Kidney epithelial cell (primary cell): ENCODE results near the gene TRERF1. TPM values are rescaled to one million over a fixed set of nuclear protein-coding genes. Genes with fewer than 3 reads are reported as not detected.

Experiments
- DNase-seq: peaks from one replicate; pipeline ENCODE4 v3.0.0-alpha.2; 2010; ENCODE audit warnings: low read depth
- H3K27me3 ChIP-seq: 2 replicates; pipeline ENCODE4 v1.6.0; 2011; ENCODE audit warnings: low read length; ENCODE audit not compliant: control insufficient read depth, insufficient read depth
- H3K36me3 ChIP-seq: 2 replicates; pipeline ENCODE4 v1.5.1; 2011; ENCODE audit warnings: low read length; ENCODE audit not compliant: control insufficient read depth, insufficient read depth
- H3K4me3 ChIP-seq: 2 replicates; pipeline ENCODE4 v1.5.1; 2011; ENCODE audit warnings: low read depth, mild to moderate bottlenecking, control low read depth, low read length
- total RNA-seq: library from RNA; depleted of rRNA; stranded (reverse); fragments of >200 nt; gene quantifications from 2 replicates; pipeline ENCODE4 v1.2.3, GENCODE V29; 2015
- TF ChIP-seq, protein P1 (sequence below): IDR thresholded peaks from 2 replicates; pipeline ENCODE4 v1.5.1; 2011; ENCODE audit warnings: mild to moderate bottlenecking, moderate library complexity, low read length, control low read depth, inconsistent platforms; ENCODE audit not compliant: insufficient read depth, poor library complexity, severe bottlenecking

TRERF1 gene
- total RNA-seq, 1 donor from 2014 or later = 1.4 TPM

GRCh38 chr6:42378536-42378935 lies 73.2 kb downstream of the TRERF1 start:
- H3K36me3 ChIP-seq = no peaks in the 10 kb centered on the region
- DNase-seq = no peak
- TF ChIP-seq, protein P1, sequence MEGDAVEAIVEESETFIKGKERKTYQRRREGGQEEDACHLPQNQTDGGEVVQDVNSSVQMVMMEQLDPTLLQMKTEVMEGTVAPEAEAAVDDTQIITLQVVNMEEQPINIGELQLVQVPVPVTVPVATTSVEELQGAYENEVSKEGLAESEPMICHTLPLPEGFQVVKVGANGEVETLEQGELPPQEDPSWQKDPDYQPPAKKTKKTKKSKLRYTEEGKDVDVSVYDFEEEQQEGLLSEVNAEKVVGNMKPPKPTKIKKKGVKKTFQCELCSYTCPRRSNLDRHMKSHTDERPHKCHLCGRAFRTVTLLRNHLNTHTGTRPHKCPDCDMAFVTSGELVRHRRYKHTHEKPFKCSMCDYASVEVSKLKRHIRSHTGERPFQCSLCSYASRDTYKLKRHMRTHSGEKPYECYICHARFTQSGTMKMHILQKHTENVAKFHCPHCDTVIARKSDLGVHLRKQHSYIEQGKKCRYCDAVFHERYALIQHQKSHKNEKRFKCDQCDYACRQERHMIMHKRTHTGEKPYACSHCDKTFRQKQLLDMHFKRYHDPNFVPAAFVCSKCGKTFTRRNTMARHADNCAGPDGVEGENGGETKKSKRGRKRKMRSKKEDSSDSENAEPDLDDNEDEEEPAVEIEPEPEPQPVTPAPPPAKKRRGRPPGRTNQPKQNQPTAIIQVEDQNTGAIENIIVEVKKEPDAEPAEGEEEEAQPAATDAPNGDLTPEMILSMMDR = no peak
- no peak overlapping the region for H3K4me3 ChIP-seq
- no peaks in the 10 kb centered on the region for H3K27me3 ChIP-seq

GRCh38 chr6:42378125-42378524 lies 73.6 kb downstream of the TRERF1 start:
- no peaks in the 10 kb centered on the region for H3K36me3 ChIP-seq
- no peak for DNase-seq
- TF ChIP-seq, protein P1 = no peak
- H3K27me3 ChIP-seq = no peaks in the 10 kb centered on the region
- H3K4me3 ChIP-seq = no peak overlapping the region

DNA sequence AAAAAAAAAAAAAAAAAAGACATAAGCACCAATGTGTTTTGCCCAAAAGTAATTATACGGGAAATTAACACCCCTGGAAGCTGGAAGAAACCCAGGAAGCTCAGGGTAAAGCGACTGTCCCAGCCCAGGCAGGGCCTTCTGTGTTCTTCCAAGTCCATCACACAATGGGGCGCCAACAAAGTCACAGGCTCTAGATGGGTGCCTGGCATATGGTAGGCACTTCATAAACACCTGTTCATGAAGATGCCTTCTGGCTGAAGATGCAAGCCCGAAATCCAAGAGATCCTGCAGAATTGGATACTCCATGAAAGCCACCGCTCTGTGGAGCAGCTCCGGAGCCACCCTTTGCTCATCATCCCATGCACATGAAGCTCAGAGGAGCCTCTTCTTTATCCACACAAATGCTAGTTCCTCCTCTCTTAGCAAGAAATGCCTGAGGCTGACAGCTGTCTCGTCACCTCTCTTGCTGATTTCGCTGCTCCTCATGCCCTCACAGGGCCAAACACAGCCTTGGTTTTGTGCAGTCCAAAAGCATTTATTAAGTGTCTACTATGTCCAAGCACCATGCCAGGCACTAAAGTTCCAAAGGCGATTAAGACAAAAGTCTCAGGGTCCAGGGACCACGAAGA lies 76.6 kb downstream of the TRERF1 start:
- TF ChIP-seq, protein P1 = no peak
- no peaks in the 10 kb centered on the region for H3K36me3 ChIP-seq
- DNase-seq = no peak
- no peaks in the 10 kb centered on the region for H3K27me3 ChIP-seq
- H3K4me3 ChIP-seq = no peak overlapping the region

DNA sequence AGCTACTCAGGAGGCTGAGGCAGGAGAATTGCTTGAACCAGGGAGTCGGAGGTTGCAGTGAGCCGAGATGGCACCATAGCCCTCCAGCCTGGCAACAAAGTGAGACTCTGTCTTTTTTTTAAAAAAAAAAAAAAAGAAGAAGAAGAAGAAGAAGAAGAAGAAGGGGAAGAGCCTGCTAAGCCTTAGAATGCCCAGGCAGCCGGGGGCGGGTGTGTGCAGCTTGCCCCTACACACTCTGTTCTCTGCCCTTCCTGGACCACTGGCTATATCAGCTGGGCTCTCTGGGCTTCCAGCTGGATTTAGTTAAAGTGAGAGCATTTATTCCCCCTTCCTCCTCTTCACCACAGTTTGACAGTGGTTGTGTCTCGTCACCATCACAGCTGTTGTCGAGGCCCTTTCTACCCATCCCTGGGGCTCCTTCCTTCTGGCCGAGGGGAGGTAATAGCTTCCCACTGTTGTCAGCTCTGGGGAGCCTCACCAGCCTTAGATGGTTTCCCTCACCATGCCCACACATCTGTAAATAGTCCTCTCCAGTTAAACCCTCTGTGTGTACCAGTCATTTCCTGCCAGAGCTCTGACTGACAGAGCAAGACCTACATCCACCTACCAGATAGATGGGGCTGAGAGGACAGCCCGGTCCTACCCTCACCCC lies 77.6 kb downstream of the TRERF1 start:
- no peak overlapping the region for H3K4me3 ChIP-seq
- no peak for DNase-seq
- TF ChIP-seq, protein P1 = no peak
- no peaks in the 10 kb centered on the region for H3K27me3 ChIP-seq
- H3K36me3 ChIP-seq = no peaks in the 10 kb centered on the region

GRCh38 chr6:42372699-42373098 lies 79.0 kb downstream of the TRERF1 start:
- TF ChIP-seq, protein P1 = no peak
- H3K27me3 ChIP-seq = no peaks in the 10 kb centered on the region

More at GRCh38 chr6:42372699-42373098, 79.0 kb downstream of the TRERF1 start:
- H3K36me3 ChIP-seq = no peaks in the 10 kb centered on the region
- H3K4me3 ChIP-seq = no peak overlapping the region
- DNase-seq = no peak
